ENCODE data around the gene NPHP3. TPM values are rescaled to one million over a fixed set of nuclear protein-coding genes. Genes with fewer than 3 reads are reported as not detected.
A peak's percentile ranks its signal among the peaks of the same experiment; 100 is the strongest.

NPHP3 gene
- total RNA-seq, 1 donor: 41.3 TPM

DNA sequence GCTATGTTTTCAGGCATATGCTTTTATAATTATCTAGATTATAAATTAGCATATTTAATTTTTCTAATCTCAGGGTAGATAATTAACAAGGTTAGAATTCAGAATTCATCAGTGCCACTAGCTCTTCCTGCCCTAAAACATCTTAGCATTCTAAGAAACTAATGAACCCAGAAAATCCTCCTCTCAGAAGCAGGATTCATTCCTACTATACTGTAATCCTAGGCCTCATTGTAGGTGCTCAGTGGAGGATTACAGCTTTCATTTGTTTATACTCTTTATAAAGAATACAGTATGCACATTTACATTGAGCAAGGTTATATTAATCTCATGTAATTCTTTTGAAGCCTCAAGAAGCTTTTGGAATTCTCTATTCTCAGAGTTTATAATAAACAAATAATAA, 83.5 kb downstream of the NPHP3 start:
- H3K27ac ChIP-seq (ENCODE audit: low read depth, low read length): no peak overlapping the region
- H3K4me1 ChIP-seq (ENCODE audit: insufficient read depth, low read length): peaks cover 11% of the 10 kb centered on the region
- H2AFZ ChIP-seq (ENCODE audit: low read length): no peak overlapping the region
- H3K4me3 ChIP-seq (ENCODE audit: insufficient read depth, low read length): no peak overlapping the region
- no peak overlapping the region for H3K4me2 ChIP-seq (ENCODE audit: insufficient read depth, low read length)
- TF ChIP-seq, protein P1, sequence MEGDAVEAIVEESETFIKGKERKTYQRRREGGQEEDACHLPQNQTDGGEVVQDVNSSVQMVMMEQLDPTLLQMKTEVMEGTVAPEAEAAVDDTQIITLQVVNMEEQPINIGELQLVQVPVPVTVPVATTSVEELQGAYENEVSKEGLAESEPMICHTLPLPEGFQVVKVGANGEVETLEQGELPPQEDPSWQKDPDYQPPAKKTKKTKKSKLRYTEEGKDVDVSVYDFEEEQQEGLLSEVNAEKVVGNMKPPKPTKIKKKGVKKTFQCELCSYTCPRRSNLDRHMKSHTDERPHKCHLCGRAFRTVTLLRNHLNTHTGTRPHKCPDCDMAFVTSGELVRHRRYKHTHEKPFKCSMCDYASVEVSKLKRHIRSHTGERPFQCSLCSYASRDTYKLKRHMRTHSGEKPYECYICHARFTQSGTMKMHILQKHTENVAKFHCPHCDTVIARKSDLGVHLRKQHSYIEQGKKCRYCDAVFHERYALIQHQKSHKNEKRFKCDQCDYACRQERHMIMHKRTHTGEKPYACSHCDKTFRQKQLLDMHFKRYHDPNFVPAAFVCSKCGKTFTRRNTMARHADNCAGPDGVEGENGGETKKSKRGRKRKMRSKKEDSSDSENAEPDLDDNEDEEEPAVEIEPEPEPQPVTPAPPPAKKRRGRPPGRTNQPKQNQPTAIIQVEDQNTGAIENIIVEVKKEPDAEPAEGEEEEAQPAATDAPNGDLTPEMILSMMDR (IDR thresholded peaks at IDR 0.05; ENCODE audit: extremely low read depth, low read depth, low read length): no peak
- no peaks in the 10 kb centered on the region for H3K27me3 ChIP-seq (ENCODE audit: insufficient read depth, low read length)
- H3K79me2 ChIP-seq (ENCODE audit: insufficient read depth, low read length): no peaks in the 10 kb centered on the region
- DNase-seq (ENCODE audit: insufficient read length, low spot score, missing footprints): no peak
- no peaks in the 10 kb centered on the region for H3K9me3 ChIP-seq (ENCODE audit: low read depth, low read length)
- H3K36me3 ChIP-seq (ENCODE audit: insufficient read depth, low read length): peaks cover 4% of the 10 kb centered on the region
- H4K20me1 ChIP-seq (ENCODE audit: insufficient read depth, low read length): no peaks in the 10 kb centered on the region

DNA sequence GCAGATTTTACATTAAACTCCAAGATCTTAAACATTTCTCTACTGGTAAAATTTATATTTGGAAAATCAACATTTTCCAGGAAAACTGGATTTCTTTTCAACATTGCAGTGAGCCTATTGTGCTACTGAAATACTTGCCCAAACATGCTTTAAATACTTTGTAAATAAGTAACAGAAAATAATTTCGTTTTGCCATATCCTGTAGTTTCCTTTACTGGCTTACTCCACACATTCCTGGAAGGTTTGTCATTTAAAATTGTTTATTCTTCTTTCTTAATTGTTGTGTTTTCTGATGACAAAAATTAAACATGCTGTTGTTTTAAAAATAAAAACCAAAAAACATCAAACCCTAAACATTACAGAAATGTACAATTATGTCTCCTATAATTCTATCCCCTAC, 84.6 kb downstream of the NPHP3 start:
- Histone ChIP-seq H2AFZ (ENCODE audit: low read length) (no peak overlapping the region), H4K20me1 (ENCODE audit: insufficient read depth, low read length) (no peaks in the 10 kb centered on the region), H3K79me2 (ENCODE audit: insufficient read depth, low read length) (no peaks in the 10 kb centered on the region), H3K4me2 (ENCODE audit: insufficient read depth, low read length) (peak overlapping the region; percentile 12), H3K4me3 (ENCODE audit: insufficient read depth, low read length) (no peak overlapping the region), H3K36me3 (ENCODE audit: insufficient read depth, low read length) (peaks cover 4% of the 10 kb centered on the region), H3K27me3 (ENCODE audit: insufficient read depth, low read length) (no peaks in the 10 kb centered on the region), H3K27ac (ENCODE audit: low read depth, low read length) (peak overlapping the region; percentile 56), H3K4me1 (ENCODE audit: insufficient read depth, low read length) (peaks cover 11% of the 10 kb centered on the region), H3K9me3 (ENCODE audit: low read depth, low read length) (no peaks in the 10 kb centered on the region)
- DNase-seq (ENCODE audit: insufficient read length, low spot score, missing footprints): peak; percentile 26
- TF ChIP-seq, protein P1 (IDR thresholded peaks at IDR 0.05; ENCODE audit: extremely low read depth, low read depth, low read length): no peak

GRCh38 chr3:132635052-132635451, 87.2 kb downstream of the NPHP3 start:
- TF ChIP-seq, protein P1 (IDR thresholded peaks at IDR 0.05; ENCODE audit: extremely low read depth, low read depth, low read length): no peak
- H3K36me3 ChIP-seq (ENCODE audit: insufficient read depth, low read length): no peaks in the 10 kb centered on the region
- H3K79me2 ChIP-seq (ENCODE audit: insufficient read depth, low read length): no peaks in the 10 kb centered on the region
- H2AFZ ChIP-seq (ENCODE audit: low read length): no peak overlapping the region
- peaks cover 15% of the 10 kb centered on the region for H3K4me1 ChIP-seq (ENCODE audit: insufficient read depth, low read length)
- no peak overlapping the region for H3K4me2 ChIP-seq (ENCODE audit: insufficient read depth, low read length)
- no peak for DNase-seq (ENCODE audit: insufficient read length, low spot score, missing footprints)
- no peaks in the 10 kb centered on the region for H3K27me3 ChIP-seq (ENCODE audit: insufficient read depth, low read length)
- H3K9me3 ChIP-seq (ENCODE audit: low read depth, low read length): no peaks in the 10 kb centered on the region
- H4K20me1 ChIP-seq (ENCODE audit: insufficient read depth, low read length): no peaks in the 10 kb centered on the region
- no peak overlapping the region for H3K4me3 ChIP-seq (ENCODE audit: insufficient read depth, low read length)
- H3K27ac ChIP-seq (ENCODE audit: low read depth, low read length): no peak overlapping the region

Other genes with a start within 250 kb of the NPHP3 start
- gene ACKR4, start 125.1 kb downstream of the NPHP3 start, total RNA-seq: 0.72 TPM in 1 of 2 replicates, not detected in the other
- gene ACAD11, start 62.6 kb downstream of the NPHP3 start, total RNA-seq: 30.1 and 31.1 TPM in 2 replicates
- gene UBA5, start 62.1 kb downstream of the NPHP3 start, total RNA-seq: 33.0 and 38.4 TPM in 2 replicates